Measurements from ENCODE around the gene ACADL.

The ACADL gene

GRCh38 chr2:210224941-210225672 is at the start of gene ACADL:
ACADL (minus strand) TSS chr2:210225447; CDS start chr2:210225263, 184 bp downstream.
- no peak for DNase-seq (ENCODE audit: low read depth in 2 of 2)

GRCh38 chr2:210271300-210271699 is 46.1 kb upstream of the ACADL start:
- no peak for DNase-seq (ENCODE audit: low read depth in 2 of 2)

- DNase-seq (ENCODE audit: low read depth in 2 of 2), result no peak
Measured at GRCh38 chr2:210269148-210269547, 43.9 kb upstream of the ACADL start.

GRCh38 chr2:210268281-210268680 is 43.0 kb upstream of the ACADL start:
- DNase-seq (ENCODE audit: low read depth in 2 of 2), result no peak

GRCh38 chr2:210267698-210268097 is 42.5 kb upstream of the ACADL start:
- no peak for DNase-seq (ENCODE audit: low read depth in 2 of 2)

GRCh38 chr2:210264282-210264681 is 39.0 kb upstream of the ACADL start:
- DNase-seq (ENCODE audit: low read depth in 2 of 2), result no peak

GRCh38 chr2:210263841-210264240 is 38.6 kb upstream of the ACADL start:
- no peak for DNase-seq (ENCODE audit: low read depth in 2 of 2)

GRCh38 chr2:210262036-210262435 is 36.8 kb upstream of the ACADL start:
- no peak for DNase-seq (ENCODE audit: low read depth in 2 of 2)

GRCh38 chr2:210259687-210260086 is 34.4 kb upstream of the ACADL start:
- DNase-seq (ENCODE audit: low read depth in 2 of 2), result no peak

GRCh38 chr2:210252699-210253606 is 27.7 kb upstream of the ACADL start:
- no peak for DNase-seq (ENCODE audit: low read depth in 2 of 2)

- DNase-seq (ENCODE audit: low read depth in 2 of 2), result no peak
Measured at GRCh38 chr2:210250622-210251021, 25.4 kb upstream of the ACADL start.

GRCh38 chr2:210233487-210233886 is 8.2 kb upstream of the ACADL start:
- no peak for DNase-seq (ENCODE audit: low read depth in 2 of 2)

GRCh38 chr2:210230984-210231383 is 5.7 kb upstream of the ACADL start:
- DNase-seq (ENCODE audit: low read depth in 2 of 2), result no peak

GRCh38 chr2:210230518-210230917 is 5.3 kb upstream of the ACADL start:
- no peak for DNase-seq (ENCODE audit: low read depth in 2 of 2)

- DNase-seq (ENCODE audit: low read depth in 2 of 2), result no peak
Measured at GRCh38 chr2:210228586-210228985, 3.3 kb upstream of the ACADL start.

GRCh38 chr2:210227290-210228088 is 2.2 kb upstream of the ACADL start:
- DNase-seq (ENCODE audit: low read depth in 2 of 2), result no peak

- no peak for DNase-seq (ENCODE audit: low read depth in 2 of 2)
Measured at GRCh38 chr2:210226223-210226622, 976 bp upstream of the ACADL start.

- no peak for DNase-seq (ENCODE audit: low read depth in 2 of 2)
Measured at GRCh38 chr2:210224591-210224940, 681 bp downstream of the ACADL start.

GRCh38 chr2:210215120-210215519 is 10.1 kb downstream of the ACADL start:
- DNase-seq (ENCODE audit: low read depth in 2 of 2), result no peak

GRCh38 chr2:210210185-210210584 is 15.1 kb downstream of the ACADL start:
- no peak for DNase-seq (ENCODE audit: low read depth in 2 of 2)

GRCh38 chr2:210207929-210208328 is 17.3 kb downstream of the ACADL start:
- DNase-seq (ENCODE audit: low read depth in 2 of 2), result no peak

- DNase-seq (ENCODE audit: low read depth in 2 of 2), result no peak
Measured at GRCh38 chr2:210203558-210203957, 21.7 kb downstream of the ACADL start.

Measured in stimulated activated CD8-positive, alpha-beta memory T cell treated with anti-CD3 and anti-CD28 coated beads, Interleukin-7, amount 100 ng/mL, for 4 hours (primary cell).